ENCODE measurements around the gene SLC16A5. TPM values are rescaled to one million over a fixed set of nuclear protein-coding genes. Genes with fewer than 3 reads are reported as not detected.

SLC16A5 gene
- total RNA-seq, 8 experiments from 2014 or later = 0.09 to 16.6 (median 5.0) TPM; not detected in 3

DNA sequence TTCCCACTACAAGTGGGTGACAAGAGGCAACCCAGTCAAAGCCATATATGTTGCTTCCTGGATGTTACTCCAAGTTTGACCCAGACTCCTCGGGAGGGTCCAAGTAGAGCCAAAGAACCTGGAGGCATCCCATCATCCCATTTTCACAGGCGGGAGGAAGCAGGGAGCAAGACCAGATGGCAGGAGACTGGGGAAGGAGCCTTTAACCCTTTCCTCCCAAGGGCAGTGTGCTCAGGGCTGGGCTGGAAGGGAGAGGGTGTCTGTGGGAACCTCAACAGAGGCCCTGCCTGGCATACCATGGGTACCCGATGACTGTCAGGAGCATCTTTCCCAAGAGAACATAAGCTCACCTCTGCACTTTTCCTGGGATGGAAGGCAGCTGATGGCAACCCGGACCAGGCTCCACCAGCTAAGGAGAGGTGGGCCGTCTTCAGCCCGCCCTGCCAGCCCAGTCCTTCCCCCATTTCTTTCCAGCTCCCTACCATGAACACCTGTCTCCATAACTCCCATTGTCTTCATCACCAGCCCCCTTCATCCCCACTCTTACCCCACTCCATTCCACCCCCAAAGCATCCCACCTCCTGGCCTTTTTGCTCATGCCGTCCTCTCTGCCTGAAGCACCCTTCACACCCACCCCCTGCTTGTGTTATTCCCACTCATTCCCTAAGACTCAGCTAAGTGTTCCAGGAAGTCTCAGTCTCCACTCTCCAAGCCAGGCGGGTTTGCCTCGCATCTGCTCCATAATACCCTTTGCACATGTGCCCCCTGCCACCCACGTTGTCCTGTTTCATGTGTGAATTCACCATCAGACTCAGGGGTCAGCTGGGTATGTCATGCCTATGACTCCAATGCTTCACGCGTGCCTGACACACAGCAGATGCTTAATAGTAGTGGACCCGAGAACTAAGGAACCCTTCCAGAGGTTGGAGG lies 5.9 kb upstream of the SLC16A5 start:
- Histone ChIP-seq H3K27ac (no peak overlapping the region), H3K4me1 (replicated peaks in 1 of 2) (peaks cover 0 to 7% of the 10 kb centered on the region in 2 donors), H3K4me3 (no peak overlapping the region)
- in situ Hi-C loops (cut with MboI; ENCODE audit: low pct_unique_long_range_greater_than_20kb in 2 of 9, low sequenced_read_pairs in 9 of 9, unreplicated experiment in 9 of 9) = no loop called here
- 17 to 100% (median 76%) methylated on average over 1 to 6 of the region's 13 CpGs; no CpG with 5 or more reads in 2 of the 10 experiments for WGBS, 10 experiments
- ATAC-seq (replicated peaks in 6 of 8) = no peak

DNA sequence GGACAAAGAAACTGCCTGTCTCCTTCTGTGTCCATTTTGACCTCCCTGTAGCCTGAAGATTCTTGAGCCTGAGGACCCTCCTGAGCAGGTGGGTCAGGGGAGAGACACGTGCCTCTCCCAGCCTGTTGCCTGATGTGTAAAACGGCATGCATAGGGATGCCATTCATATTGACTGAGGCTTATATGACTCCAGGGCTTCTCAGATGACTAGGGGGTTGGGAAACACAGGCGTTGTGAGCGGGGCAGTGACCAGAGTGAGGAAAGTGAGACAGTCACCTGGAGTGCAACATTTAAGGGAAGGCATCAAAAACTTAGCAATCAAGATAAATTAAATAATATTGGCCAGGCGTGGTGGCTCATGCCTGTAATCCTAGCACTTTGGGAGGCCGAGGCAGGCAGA lies 5.1 kb upstream of the SLC16A5 start:
- 10 to 68% (median 56%) methylated on average over 2 to 5 of the region's 6 CpGs; no CpG with 5 or more reads in 4 of the 10 experiments for WGBS, 10 experiments
- ATAC-seq (replicated peaks in 6 of 8) = no peak
- in situ Hi-C loops (cut with MboI; ENCODE audit: low pct_unique_long_range_greater_than_20kb in 2 of 9, low sequenced_read_pairs in 9 of 9, unreplicated experiment in 9 of 9) = no loop called here
- H3K27ac ChIP-seq = no peak overlapping the region
- H3K4me1 ChIP-seq (replicated peaks in 1 of 2) = peaks cover 0 to 14% of the 10 kb centered on the region in 2 donors
- no peak overlapping the region for H3K4me3 ChIP-seq

DNA sequence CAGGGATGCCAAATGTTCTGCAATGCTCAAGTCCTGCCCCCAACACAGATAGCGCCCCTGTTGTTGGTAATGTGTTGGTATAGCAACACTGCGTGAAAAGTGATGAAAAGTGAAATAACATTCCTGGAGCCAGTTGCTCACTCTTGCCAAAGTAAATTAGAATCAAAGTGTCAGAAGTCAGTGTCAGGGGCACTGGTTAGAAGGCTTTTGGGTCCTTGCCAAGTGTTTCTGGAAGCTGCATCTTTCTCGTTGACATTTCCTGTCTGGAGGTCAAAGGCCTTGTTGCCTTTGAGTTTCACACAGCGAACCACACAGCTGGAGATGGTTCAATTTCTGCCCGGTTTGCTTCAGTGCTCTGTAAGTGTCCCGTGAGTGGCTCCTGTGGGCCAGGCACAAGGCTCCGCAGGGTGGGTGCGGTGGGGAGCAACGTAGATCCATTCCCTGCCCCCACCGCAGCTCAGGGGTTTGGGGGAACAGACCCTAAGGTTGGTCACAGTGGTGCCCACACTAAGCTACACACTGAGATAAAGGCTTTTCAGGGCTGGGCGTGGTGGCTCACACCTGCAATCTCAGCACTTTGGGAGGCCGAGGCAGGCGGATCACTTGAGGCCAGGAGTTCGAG lies 3.6 kb upstream of the SLC16A5 start:
- Histone ChIP-seq H3K27ac (no peak overlapping the region), H3K4me3 (no peak overlapping the region), H3K4me1 (replicated peaks in 1 of 2) (peaks cover 0 to 19% of the 10 kb centered on the region in 2 donors)
- in situ Hi-C loops (cut with MboI; ENCODE audit: low pct_unique_long_range_greater_than_20kb in 2 of 9, low sequenced_read_pairs in 9 of 9, unreplicated experiment in 9 of 9) = no loop called here
- peak in 1 of 8 experiments; percentile 36 for ATAC-seq (replicated peaks in 6 of 8)
- WGBS, 10 experiments = 0 to 90% (median 55%) methylated on average over 1 to 7 of the region's 14 CpGs; no CpG with 5 or more reads in 2 of the 10 experiments

DNA sequence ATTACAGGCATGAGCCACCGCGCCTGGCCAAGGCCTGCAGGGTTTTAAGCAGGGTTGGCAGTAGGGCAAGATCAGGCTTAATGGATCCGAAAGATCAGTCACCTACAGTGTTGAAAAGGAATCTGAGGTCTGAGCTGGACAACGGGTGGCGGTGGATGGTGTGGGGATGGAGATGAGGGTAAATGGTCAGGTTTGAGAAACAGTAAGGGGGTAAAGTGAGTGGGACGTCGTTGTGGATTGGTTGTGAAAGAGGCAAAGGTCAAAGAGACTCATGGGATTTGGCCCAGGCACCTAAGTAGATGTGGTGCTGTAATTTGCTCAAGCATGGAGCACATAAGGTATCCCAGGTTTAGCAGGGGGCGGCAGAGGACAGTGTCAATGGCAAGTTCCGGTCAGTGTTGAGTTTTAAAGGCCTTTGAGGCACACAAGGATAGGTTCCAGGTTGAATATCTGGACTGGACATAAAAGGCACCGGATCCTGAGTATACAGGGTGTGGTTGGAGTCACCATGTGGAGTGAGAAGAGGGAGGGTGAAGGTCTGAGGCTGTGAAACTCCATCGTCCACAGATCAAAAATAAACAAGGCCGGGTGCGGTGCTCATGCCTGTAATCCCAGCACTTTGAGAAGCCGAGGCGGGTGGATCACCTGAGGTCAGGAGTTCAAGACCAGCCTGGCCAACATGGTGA lies 1.1 kb upstream of the SLC16A5 start:
- Histone ChIP-seq H3K4me1 (replicated peaks in 1 of 2) (peaks cover 7 to 29% of the 10 kb centered on the region in 2 donors), H3K4me3 (no peak overlapping the region), H3K27ac (no peak overlapping the region)
- no peak for ATAC-seq (replicated peaks in 6 of 8)
- in situ Hi-C loops (cut with MboI; ENCODE audit: low pct_unique_long_range_greater_than_20kb in 2 of 9, low sequenced_read_pairs in 9 of 9, unreplicated experiment in 9 of 9) = no loop called here
- 60 to 100% (median 87%) methylated on average over 2 to 9 of the region's 15 CpGs; no CpG with 5 or more reads in 1 of the 10 experiments for WGBS, 10 experiments

DNA sequence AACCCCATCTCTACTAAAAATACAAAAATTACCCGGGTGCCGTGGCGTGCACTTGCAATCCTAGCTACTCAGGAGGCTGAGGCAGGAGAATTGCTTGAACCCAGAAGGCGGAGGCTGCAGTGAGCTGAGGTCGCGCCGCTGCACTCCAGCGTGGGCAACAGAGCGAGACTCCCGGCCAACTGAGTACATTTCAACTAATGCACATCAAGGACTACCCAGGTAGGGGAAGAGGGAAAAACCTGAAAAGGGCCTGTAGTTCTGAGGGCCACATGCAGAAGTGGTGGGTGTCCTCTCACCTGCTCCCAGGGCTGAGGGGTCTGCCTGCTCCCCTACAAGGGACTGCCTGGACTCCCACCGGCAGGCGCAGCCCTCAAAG lies 584 bp upstream of the SLC16A5 start:
- peaks cover 8 to 35% of the 10 kb centered on the region in 2 donors for H3K4me1 ChIP-seq (replicated peaks in 1 of 2)
- no peak for ATAC-seq (replicated peaks in 6 of 8)
- in situ Hi-C loops (cut with MboI; ENCODE audit: low pct_unique_long_range_greater_than_20kb in 2 of 9, low sequenced_read_pairs in 9 of 9, unreplicated experiment in 9 of 9) = no loop called here
- WGBS, 10 experiments = 0 to 86% (median 80%) methylated on average over 2 to 5 of the region's 12 CpGs; no CpG with 5 or more reads in 5 of the 10 experiments
- no peak overlapping the region for H3K27ac ChIP-seq
- H3K4me3 ChIP-seq = no peak overlapping the region

DNA sequence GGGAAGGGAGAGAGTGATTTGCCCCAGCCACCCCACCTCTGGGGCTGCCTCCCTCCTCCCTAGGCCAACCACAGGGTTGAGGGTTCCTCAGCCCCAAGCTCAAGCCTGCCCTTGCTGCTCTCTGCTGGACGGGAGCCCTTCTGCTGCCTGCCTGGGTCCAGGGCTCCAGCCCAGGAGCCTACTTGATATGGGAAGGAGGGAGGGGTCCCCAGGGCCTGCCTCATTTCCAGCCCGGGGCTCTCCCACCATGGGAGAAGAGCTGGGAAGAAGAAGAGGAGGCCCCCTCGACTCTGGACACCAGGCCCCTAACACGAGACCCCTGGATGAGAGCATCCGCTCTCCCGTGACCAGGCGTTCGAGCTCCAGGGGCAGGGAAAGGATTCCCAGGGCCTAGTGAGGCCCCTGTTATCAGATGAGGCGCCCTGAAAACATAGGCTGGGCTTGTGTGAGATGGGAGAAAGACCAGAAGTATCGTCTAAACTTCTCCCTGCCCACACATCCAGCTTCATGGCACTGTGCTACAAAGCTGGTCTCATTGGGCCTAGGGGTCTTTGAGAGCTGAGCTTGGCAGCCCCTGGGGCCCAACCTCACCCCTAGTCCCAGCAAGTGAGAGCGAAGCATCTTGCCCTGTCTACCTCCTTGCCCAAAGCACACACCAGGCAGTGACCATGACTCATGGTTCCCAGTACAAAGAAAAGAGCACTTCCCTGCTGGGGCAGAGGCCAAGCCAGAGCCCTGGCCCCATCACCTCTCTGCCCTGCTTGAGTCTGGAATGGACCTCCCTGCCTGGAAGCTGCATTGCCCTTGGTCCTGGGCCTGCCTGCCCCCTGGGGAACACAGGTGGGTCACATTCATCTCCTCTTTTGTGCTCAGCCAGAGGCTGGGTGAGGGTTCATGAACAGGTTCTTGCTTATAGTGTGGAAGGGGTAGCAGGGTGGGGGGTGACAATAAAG lies 987 bp downstream of the SLC16A5 start:
- WGBS, 10 experiments = 77 to 100% methylated on average over 1 to 3 of the region's 11 CpGs; no CpG with 5 or more reads in 8 of the 10 experiments
- Histone ChIP-seq H3K27ac (no peak overlapping the region), H3K4me3 (no peak overlapping the region), H3K4me1 (replicated peaks in 1 of 2) (peaks cover 17 to 49% of the 10 kb centered on the region in 2 donors)
- in situ Hi-C loops (cut with MboI; ENCODE audit: low pct_unique_long_range_greater_than_20kb in 2 of 9, low sequenced_read_pairs in 9 of 9, unreplicated experiment in 9 of 9) = no loop called here
- no peak for ATAC-seq (replicated peaks in 6 of 8)

DNA sequence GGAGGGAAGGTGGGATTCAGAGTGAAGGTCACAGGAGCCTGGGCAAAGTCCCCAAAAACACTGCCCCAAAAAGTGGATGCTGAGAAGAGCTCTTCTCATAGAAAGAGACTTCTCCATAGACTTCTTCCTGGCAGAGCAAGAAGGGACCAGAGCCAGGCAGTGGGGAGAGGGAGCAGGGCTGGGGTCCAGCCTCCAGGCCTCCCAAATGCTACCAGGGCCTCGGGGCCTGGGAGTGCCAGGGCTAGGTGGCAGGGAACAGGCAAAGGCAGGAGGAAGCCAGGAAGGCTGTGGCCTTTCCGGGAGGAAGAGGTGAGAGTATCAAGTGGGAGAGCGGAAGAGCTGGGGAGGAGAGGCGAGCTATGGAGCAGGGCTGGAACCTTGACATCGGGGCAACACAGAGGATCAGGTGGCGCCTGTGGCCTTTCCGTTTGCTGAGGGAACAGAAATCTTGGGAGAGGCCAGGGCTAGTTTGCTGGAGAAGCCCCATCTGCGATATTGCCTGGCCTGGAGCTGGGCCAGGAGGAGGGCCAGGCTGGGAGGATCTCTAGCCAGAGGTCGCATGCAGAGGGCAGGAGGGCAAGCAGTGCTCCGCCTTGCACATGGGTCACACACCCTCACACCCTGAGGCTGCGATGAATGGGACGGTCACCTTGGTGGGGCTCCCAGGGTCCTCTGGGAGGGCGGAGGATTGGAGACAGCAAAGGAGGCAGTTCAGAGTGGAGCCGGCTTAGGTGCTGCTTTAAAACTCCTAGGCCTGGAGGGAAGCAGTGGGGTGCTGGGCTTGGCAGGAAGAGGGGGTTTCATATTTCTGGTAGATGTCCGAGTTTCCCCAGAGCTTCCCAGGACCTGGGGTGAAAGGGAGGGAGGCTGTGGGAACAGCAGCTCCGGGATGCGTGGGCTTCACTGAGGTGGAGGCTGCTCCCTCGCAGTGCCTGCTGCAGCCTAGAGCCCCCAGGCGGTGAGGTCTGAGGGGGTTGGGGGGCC lies 3.4 kb downstream of the SLC16A5 start:
- no peak overlapping the region for H3K4me3 ChIP-seq
- H3K4me1 ChIP-seq (replicated peaks in 1 of 2) = peaks cover 19 to 59% of the 10 kb centered on the region in 2 donors
- ATAC-seq (replicated peaks in 6 of 8) = peak in 6 of 8 experiments; percentile 2 to 24 (median 10)
- peak overlapping the region in 1 of 2 donors; percentile 68 for H3K27ac ChIP-seq
- in situ Hi-C loops (cut with MboI; ENCODE audit: low pct_unique_long_range_greater_than_20kb in 2 of 9, low sequenced_read_pairs in 9 of 9, unreplicated experiment in 9 of 9) = no loop called here
- WGBS, 10 experiments = 0 to 100% (median 52%) methylated on average over 1 to 8 of the region's 19 CpGs; no CpG with 5 or more reads in 2 of the 10 experiments

DNA sequence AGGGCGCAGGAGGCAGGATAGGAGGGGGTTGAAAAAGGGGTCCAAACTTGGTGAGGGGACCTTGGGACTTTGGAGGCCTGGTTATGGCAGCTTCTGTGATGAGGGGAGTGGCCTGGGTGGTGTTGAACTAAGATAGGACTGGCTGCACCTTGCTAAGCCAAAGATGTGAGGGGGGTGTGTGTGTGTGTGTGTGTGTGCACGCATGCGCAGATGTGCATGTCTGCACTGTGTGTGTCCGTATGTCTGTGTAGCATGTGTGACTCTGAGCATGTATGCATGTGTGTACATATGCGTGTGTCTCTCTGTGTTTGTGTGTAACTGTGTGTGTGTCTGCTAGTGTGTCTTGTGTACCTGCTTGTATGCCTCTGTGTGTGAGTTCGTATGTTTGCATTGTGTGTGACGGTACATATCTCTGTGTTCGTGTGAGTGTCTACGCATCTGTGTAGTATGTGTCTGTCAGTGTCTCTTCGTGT lies 4.1 kb downstream of the SLC16A5 start:
- no peak for ATAC-seq (replicated peaks in 6 of 8)
- peaks cover 19 to 59% of the 10 kb centered on the region in 2 donors for H3K4me1 ChIP-seq (replicated peaks in 1 of 2)
- in situ Hi-C loops (cut with MboI; ENCODE audit: low pct_unique_long_range_greater_than_20kb in 2 of 9, low sequenced_read_pairs in 9 of 9, unreplicated experiment in 9 of 9) = no loop called here
- H3K4me3 ChIP-seq = no peak overlapping the region
- peak overlapping the region in 1 of 2 donors; percentile 15 for H3K27ac ChIP-seq
- 57 to 100% (median 80%) methylated on average over 1 to 7 of the region's 10 CpGs; no CpG with 5 or more reads in 3 of the 10 experiments for WGBS, 10 experiments

DNA sequence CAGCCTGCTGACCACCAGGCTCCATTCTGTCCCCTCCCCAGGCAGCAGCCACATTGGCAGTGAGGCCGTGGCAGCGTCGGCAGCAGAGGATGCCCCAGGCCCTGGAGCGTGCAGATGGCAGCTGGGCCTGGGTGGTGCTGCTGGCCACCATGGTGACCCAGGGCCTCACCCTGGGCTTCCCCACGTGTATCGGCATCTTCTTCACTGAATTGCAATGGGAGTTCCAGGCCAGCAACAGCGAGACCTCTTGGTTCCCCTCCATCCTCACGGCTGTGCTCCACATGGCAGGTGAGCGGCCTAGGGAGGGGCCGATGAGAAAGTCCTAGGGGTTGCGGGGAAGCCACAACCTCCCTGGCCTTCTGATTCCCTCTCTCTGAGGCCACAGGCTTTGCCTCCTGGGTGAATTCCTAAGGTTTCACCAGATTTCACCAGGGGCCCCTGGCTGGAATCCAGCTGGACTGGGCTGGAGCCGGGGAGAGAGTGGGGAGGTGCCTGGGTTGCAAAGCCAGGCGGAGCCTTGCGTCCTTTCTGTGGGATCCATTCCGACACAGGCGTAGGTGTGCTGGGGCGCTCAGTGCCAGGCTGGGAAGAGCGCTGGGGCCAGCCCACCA lies 5.9 kb downstream of the SLC16A5 start:
- Histone ChIP-seq H3K27ac (peak overlapping the region; percentile 8 to 34), H3K4me3 (no peak overlapping the region), H3K4me1 (replicated peaks in 1 of 2) (peaks cover 19 to 47% of the 10 kb centered on the region in 2 donors)
- 36 to 96% (median 96%) methylated on average over 4 to 14 of the region's 18 CpGs; no CpG with 5 or more reads in 7 of the 10 experiments for WGBS, 10 experiments
- no peak for ATAC-seq (replicated peaks in 6 of 8)
- in situ Hi-C loops (cut with MboI; ENCODE audit: low pct_unique_long_range_greater_than_20kb in 2 of 9, low sequenced_read_pairs in 9 of 9, unreplicated experiment in 9 of 9) = no loop called here

DNA sequence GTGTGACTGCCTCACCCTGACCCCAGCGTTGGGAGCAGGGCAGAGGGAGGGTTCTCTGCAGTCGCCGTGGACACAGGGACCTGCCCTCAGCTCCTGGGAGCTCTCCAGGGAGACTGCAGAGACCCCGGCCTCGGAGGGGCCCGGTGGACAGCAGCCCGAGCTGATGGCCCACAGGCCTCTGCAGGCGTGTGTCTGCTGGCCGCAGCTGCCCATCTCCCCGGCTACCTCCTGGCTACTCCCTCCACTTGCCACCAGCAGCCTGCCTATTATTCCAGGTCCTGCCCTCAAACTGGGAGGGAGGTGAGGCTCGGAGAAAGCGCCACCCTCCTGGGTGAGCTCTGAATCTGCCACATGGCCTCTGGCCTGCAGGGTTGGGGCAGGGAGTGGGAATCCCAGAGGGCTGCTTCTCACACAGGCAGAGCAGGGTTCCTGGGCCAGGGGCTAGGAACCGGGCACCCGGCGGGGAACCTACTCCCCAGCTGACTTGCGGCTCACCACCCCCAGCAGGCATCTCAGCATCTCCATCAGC lies 7.2 kb downstream of the SLC16A5 start:
- peak overlapping the region in 1 of 2 donors; percentile 54 for H3K27ac ChIP-seq
- in situ Hi-C loops (cut with MboI; ENCODE audit: low pct_unique_long_range_greater_than_20kb in 2 of 9, low sequenced_read_pairs in 9 of 9, unreplicated experiment in 9 of 9) = no loop called here
- H3K4me3 ChIP-seq = no peak overlapping the region
- WGBS, 10 experiments = 0 to 100% (median 61%) methylated on average over 1 to 14 of the region's 16 CpGs; no CpG with 5 or more reads in 6 of the 10 experiments
- peak in 6 of 8 experiments; percentile 10 to 80 (median 27) for ATAC-seq (replicated peaks in 6 of 8)
- peaks cover 19 to 47% of the 10 kb centered on the region in 2 donors for H3K4me1 ChIP-seq (replicated peaks in 1 of 2)
